Natural killer cell (primary cell): Measurements from ENCODE around the gene DISC1. TPM values are rescaled to one million over a fixed set of nuclear protein-coding genes. Genes with fewer than 3 reads are reported as not detected.
A peak's percentile ranks its signal among the peaks of the same experiment; 100 is the strongest.
"Not testable (repeated sequence)": the region's sequence is repeated elsewhere in the genome, so short reads cannot be mapped to it uniquely, and the experiment has no call there.

Source experiments
- ATAC-seq, 3 donors: fragments of 150-1000 bp in 2 of 3; fragments of 200-7000 bp in 1 of 3; cut with Tn5 transposase; 1 replicate in 1 of 3; 2 replicates in 2 of 3; pipeline ENCODE4 v1.10.0; 2021; ENCODE audit warnings: mild to moderate bottlenecking in 2 of 3, moderate library complexity in 2 of 3
- DNase-seq, 2 donors: peaks; one replicate each; pipeline versions ENCODE4 v3.0.0 to v3.0.0-alpha.2; 2013 to 2021; ENCODE audit warnings: mixed read lengths in 1 of 2
- H3K27ac ChIP-seq: one replicate; pipeline ENCODE4 v1.5.1; 2013; ENCODE audit warnings: mild to moderate bottlenecking, low read length
- H3K27me3 ChIP-seq: one replicate; pipeline ENCODE4 v1.6.1; 2013; ENCODE audit warnings: low read length; ENCODE audit not compliant: control insufficient read depth, insufficient read depth
- H3K36me3 ChIP-seq: one replicate; pipeline ENCODE4 v1.6.1; 2013; ENCODE audit warnings: low read length; ENCODE audit not compliant: control insufficient read depth, insufficient read depth
- H3K4me1 ChIP-seq: one replicate; pipeline ENCODE4 v1.6.1; 2013; ENCODE audit warnings: low read length; ENCODE audit not compliant: control insufficient read depth, insufficient read depth
- H3K4me3 ChIP-seq: one replicate; pipeline ENCODE4 v1.5.1; 2013; ENCODE audit warnings: low read length
- H3K9me3 ChIP-seq: one replicate; pipeline ENCODE4 v1.6.1; 2013; ENCODE audit warnings: low read length; ENCODE audit not compliant: control insufficient read depth, insufficient read depth
- H3K27ac Mint-ChIP-seq, 2 donors: one replicate each; pipeline ENCODE4 v1.8.0; 2022; ENCODE audit warnings: mild to moderate bottlenecking in 2 of 2, mixed read lengths in 2 of 2, moderate library complexity in 1 of 2
- H3K27me3 Mint-ChIP-seq, 2 donors: one replicate each; pipeline ENCODE4 v1.8.0; 2022; ENCODE audit warnings: low read depth in 2 of 2, mixed read lengths in 2 of 2
- H3K36me3 Mint-ChIP-seq: one replicate; pipeline ENCODE4 v1.8.0; 2022; ENCODE audit warnings: mixed read lengths
- H3K4me1 Mint-ChIP-seq, 2 donors: one replicate each; pipeline ENCODE4 v1.8.0; 2022; ENCODE audit warnings: mixed read lengths in 2 of 2
- H3K4me3 Mint-ChIP-seq: one replicate; pipeline ENCODE4 v1.8.0; 2022; ENCODE audit warnings: mild to moderate bottlenecking, moderate library complexity, mixed read lengths
- H3K9me3 Mint-ChIP-seq, 2 donors: one replicate each; pipeline ENCODE4 v1.8.0; 2022; ENCODE audit warnings: mixed read lengths in 2 of 2
- WGBS: methylation state at CpG from one replicate; pipeline ENCODE4 v1.1.7; 2013; ENCODE audit warnings: missing lambda C conversion rate; ENCODE audit not compliant: insufficient coverage; 5-methylcytosine and 5-hydroxymethylcytosine counted together
- intact Hi-C: fragments of 100-400 bp; cut with micrococcal nuclease; formaldehyde crosslinking; loops from one replicate; pipeline ENCODE4 v1.14.2; 2022
- total RNA-seq, 4 donors: library from RNA; stranded (reverse); fragments of 120-200 nt in 1 of 4; gene quantifications; one replicate each; pipeline versions ENCODE4 v1.2.3 to v1.2.4, GENCODE V29; 2013 to 2022
- TF ChIP-seq, protein P1 (sequence below): fragments of 200-600 bp; IDR thresholded peaks from one replicate; pipeline ENCODE4 v1.8.0; 2022; ENCODE audit warnings: antibody characterized with exemption

DISC1 gene
- total RNA-seq, 3 donors from 2014 or later (not counting 1 experiment from before 2014, with no cell fraction given) = 5.9 to 10.7 (median 9.7) TPM

DNA sequence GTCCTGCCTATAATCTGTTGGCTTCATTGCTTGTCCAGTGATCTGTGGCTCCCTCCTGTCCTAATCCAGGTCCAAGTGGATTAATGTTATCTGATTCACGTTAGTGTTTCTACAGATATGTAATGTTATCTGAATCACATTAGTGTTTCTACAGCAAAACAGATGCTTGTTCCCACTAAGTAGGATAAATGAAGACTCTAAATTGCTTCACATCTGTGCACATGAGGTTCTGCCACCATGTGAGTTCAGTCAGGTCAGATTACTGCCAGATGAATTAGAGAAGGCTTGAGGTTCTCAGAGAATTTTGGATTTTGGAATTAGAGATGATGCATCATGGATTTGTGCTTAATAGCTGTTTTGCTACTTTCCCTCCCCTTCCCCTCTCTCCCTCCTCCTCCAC, 13.2 kb downstream of the DISC1 start:
- no peak overlapping the region for H3K27ac Mint-ChIP-seq

DNA sequence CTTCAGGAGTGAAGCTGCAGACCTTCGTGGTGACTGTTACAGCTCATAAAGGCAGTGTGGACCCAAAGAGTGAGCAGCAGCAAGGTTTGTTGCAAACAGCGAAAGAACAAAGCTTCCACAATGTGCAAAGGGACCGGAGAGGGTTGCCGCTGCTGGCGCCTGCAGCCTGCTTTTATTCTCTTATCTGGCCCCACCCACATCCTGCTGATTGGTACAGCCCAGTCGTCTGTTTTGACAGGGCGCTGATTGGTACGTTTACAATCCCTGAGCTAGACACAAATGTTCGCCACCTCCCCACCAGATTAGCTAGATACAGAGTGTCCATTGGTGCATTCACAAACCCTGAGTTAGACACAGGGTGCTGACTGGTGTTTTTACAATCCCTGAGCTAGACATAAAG, 14.9 kb downstream of the DISC1 start:
- H3K27me3 Mint-ChIP-seq, H3K4me1 ChIP-seq, H3K36me3 ChIP-seq, DNase-seq, H3K27ac ChIP-seq, H3K9me3 ChIP-seq, ATAC-seq, H3K27me3 ChIP-seq, intact Hi-C loops, H3K9me3 Mint-ChIP-seq, H3K36me3 Mint-ChIP-seq: not testable (repeated sequence)
- WGBS = 67% methylated on average over 9 of the region's 9 CpGs
- Mint-ChIP-seq H3K27ac (peak overlapping the region; percentile 42 to 44), H3K4me1 (peaks cover 11% of the 10 kb centered on the region in 2 donors), H3K4me3 (peak overlapping the region; percentile 88)
- peak overlapping the region; percentile 8 for H3K4me3 ChIP-seq

More for the DNA sequence above, 13.2 kb downstream of the DISC1 start:
- Mint-ChIP-seq H3K4me3 (no peak overlapping the region), H3K4me1 (peaks cover 11% of the 10 kb centered on the region in 2 donors), H3K27me3 (peaks cover 7 to 10% of the 10 kb centered on the region in 2 donors), H3K36me3 (no peaks in the 10 kb centered on the region), H3K9me3 (no peaks in the 10 kb centered on the region)
- DNase-seq = no peak
- intact Hi-C loops = no loop called here
- no peak for ATAC-seq
- H3K27ac ChIP-seq = no peak overlapping the region
- H3K4me1 ChIP-seq = no peaks in the 10 kb centered on the region
- H3K4me3 ChIP-seq = no peak overlapping the region
- 88% methylated on average over 1 of the region's 1 CpG for WGBS
- TF ChIP-seq, protein P1, sequence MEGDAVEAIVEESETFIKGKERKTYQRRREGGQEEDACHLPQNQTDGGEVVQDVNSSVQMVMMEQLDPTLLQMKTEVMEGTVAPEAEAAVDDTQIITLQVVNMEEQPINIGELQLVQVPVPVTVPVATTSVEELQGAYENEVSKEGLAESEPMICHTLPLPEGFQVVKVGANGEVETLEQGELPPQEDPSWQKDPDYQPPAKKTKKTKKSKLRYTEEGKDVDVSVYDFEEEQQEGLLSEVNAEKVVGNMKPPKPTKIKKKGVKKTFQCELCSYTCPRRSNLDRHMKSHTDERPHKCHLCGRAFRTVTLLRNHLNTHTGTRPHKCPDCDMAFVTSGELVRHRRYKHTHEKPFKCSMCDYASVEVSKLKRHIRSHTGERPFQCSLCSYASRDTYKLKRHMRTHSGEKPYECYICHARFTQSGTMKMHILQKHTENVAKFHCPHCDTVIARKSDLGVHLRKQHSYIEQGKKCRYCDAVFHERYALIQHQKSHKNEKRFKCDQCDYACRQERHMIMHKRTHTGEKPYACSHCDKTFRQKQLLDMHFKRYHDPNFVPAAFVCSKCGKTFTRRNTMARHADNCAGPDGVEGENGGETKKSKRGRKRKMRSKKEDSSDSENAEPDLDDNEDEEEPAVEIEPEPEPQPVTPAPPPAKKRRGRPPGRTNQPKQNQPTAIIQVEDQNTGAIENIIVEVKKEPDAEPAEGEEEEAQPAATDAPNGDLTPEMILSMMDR = no peak
- H3K27me3 ChIP-seq = no peaks in the 10 kb centered on the region
- H3K9me3 ChIP-seq = no peaks in the 10 kb centered on the region
- no peaks in the 10 kb centered on the region for H3K36me3 ChIP-seq

DNA sequence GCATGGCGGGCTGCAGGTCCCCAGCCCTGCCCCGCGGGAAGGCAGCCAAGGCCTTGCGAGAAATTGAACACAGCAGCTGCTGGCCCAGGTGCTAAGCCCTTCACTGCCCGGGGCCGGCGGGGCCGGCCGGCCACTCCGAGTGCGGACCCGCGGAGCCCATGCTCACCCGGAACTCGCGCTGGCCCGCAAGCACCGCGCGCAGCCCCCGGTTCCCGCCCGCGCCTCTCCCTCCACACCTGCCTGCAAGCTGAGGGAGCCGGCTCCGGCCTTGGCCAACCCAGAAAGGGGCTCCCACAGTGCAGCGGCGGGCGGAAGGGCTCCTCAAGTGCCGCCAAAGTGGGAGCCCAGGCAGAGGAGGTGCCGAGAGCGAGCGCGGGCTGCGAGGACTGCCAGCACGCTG, 15.5 kb downstream of the DISC1 start:
- WGBS = 97% methylated on average over 36 of the region's 36 CpGs

DNA sequence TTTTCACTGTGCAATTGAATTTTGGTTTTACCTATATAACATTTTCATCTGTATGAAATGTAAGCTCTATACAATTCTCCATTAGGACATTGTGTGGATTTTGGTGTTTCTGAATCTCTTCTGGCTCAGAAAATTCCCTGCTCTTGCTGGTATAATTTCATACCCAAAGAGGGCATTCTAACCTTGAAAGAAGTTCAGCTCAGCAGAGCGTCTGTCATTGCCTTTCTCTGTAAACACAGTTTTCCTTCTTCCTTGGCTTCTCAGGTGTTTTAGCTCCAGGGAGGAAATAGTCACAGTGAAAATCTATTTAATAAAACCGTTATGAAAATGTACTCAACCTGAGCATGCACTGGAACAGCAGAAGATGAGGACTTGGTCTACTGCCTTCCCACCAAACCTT, 16.0 kb downstream of the DISC1 start:
- H3K27ac ChIP-seq = no peak overlapping the region
- no peak for DNase-seq
- intact Hi-C loops = no loop called here
- Mint-ChIP-seq H3K4me3 (no peak overlapping the region), H3K36me3 (no peaks in the 10 kb centered on the region), H3K9me3 (no peaks in the 10 kb centered on the region), H3K4me1 (peaks cover 11% of the 10 kb centered on the region in 2 donors), H3K27ac (no peak overlapping the region), H3K27me3 (peaks cover 7 to 11% of the 10 kb centered on the region in 2 donors)
- no peaks in the 10 kb centered on the region for H3K36me3 ChIP-seq
- TF ChIP-seq, protein P1 = no peak
- no peaks in the 10 kb centered on the region for H3K4me1 ChIP-seq
- no peak for ATAC-seq
- no peak overlapping the region for H3K4me3 ChIP-seq
- no peaks in the 10 kb centered on the region for H3K27me3 ChIP-seq
- H3K9me3 ChIP-seq = no peaks in the 10 kb centered on the region
- WGBS = 62% methylated on average over 2 of the region's 2 CpGs

More for the DNA sequence above, 15.5 kb downstream of the DISC1 start:
- H3K36me3 Mint-ChIP-seq, intact Hi-C loops, H3K9me3 ChIP-seq, H3K27ac ChIP-seq, DNase-seq, H3K27me3 ChIP-seq, H3K4me1 ChIP-seq, H3K9me3 Mint-ChIP-seq, H3K4me3 Mint-ChIP-seq, H3K4me3 ChIP-seq, H3K27me3 Mint-ChIP-seq, ATAC-seq, H3K27ac Mint-ChIP-seq, H3K36me3 ChIP-seq: not testable (repeated sequence)
- H3K4me1 Mint-ChIP-seq = peaks cover 11% of the 10 kb centered on the region in 2 donors
